K562 (cell line): ENCODE data around the gene PLPP7. TPM values are rescaled to one million over a fixed set of nuclear protein-coding genes. Genes with fewer than 3 reads are reported as not detected.

Experiments
- FOXA3 ChIP-seq, 2 experiments: fragments of 450-650 bp in 1 of 2; sonication (generic) in 1 of 2; formaldehyde crosslinking; IDR thresholded peaks in 1 of 2; conservative IDR thresholded peaks in 1 of 2; 2 replicates each; pipeline versions ENCODE4 v1.4.0 to v1.8.0; 2020 to 2022; ENCODE audit warnings: mild to moderate bottlenecking in 2 of 2, missing genetic modification reagents in 1 of 2
- MCM2 ChIP-seq: fragments of 450-650 bp; IDR thresholded peaks from 2 replicates; pipeline ENCODE4 v1.6.1; 2017; ENCODE audit warnings: low read depth, mild to moderate bottlenecking
- NFIC ChIP-seq: fragments of 450-650 bp; IDR thresholded peaks from 2 replicates; pipeline ENCODE4 v1.6.1; 2017; ENCODE audit warnings: mild to moderate bottlenecking, inconsistent platforms
- PTBP1 ChIP-seq: fragments of 200-400 bp; formaldehyde crosslinking; IDR thresholded peaks from 2 replicates; pipeline ENCODE4 v1.6.1; 2017; ENCODE audit warnings: low read depth, low read length
- RCOR1 ChIP-seq, 2 experiments: IDR thresholded peaks; 2 replicates each; pipeline ENCODE4 v1.6.1; 2012; ENCODE audit warnings: low read depth in 2 of 2, low read length in 2 of 2, borderline replicate concordance in 1 of 2, improper control_type of control experiment in 1 of 2
- SOX6 ChIP-seq: fragments of 450-650 bp; IDR thresholded peaks from 2 replicates; pipeline ENCODE4 v1.6.1; 2014; ENCODE audit warnings: mild to moderate bottlenecking
- STAT5B ChIP-seq: fragments of 250-450 bp; sonication (Bioruptor Pico); IDR thresholded peaks from 2 replicates; pipeline ENCODE4 v1.8.0; 2021; ENCODE audit warnings: mild to moderate bottlenecking, inconsistent platforms
- ZNF589 ChIP-seq: fragments of 200-800 bp; sonication (Bioruptor generic); IDR thresholded peaks from 2 replicates; pipeline ENCODE4 v1.6.1; 2016; ENCODE audit warnings: low read depth, missing genetic modification characterization, missing compliant biosample characterization
- ZNF668 ChIP-seq: fragments of 250-450 bp; sonication (Bioruptor Pico); IDR thresholded peaks from 2 replicates; pipeline ENCODE4 v1.8.0; 2022; ENCODE audit warnings: mild to moderate bottlenecking, inconsistent platforms
- ZNF707 ChIP-seq: fragments of 250-450 bp; sonication (Bioruptor Pico); conservative IDR thresholded peaks from 2 replicates; pipeline ENCODE4 v1.8.0; 2022; ENCODE audit warnings: inconsistent platforms, mild to moderate bottlenecking, moderate library complexity
- polyA plus RNA-seq, 8 experiments: library from polyadenylated mRNA; depleted of rRNA in 4 of 8; stranded (reverse) in 5 of 8; unstranded in 3 of 8; fragments of >200 nt; fragmentation: Nextera tagmentation in 2 of 8; fragmentation: Illumina TruSeq in 1 of 8; extraction: Ambion mirVana in 2 of 8; extraction: Trizol in 1 of 8; gene quantifications; 2 replicates each; pipeline versions ENCODE4 v1.2.1 to v1.2.3, GENCODE V29; 2011 to 2014; ENCODE audit warnings: inconsistent platforms in 1 of 8, missing spikeins in 1 of 8
- total RNA-seq, 7 experiments: library from RNA; depleted of rRNA in 6 of 7; stranded (reverse); fragments of >200 nt in 6 of 7; fragmentation: Illumina TruSeq in 2 of 7; extraction: Trizol in 2 of 7; gene quantifications; 2 replicates each; pipeline versions ENCODE4 v1.2.1 to v1.2.3, GENCODE V29; 2011 to 2021; ENCODE audit warnings: low replicate concordance in 1 of 7
- TF ChIP-seq, protein P1 (sequence below): fragments of 200-600 bp; sonication (generic); IDR thresholded peaks from one replicate; pipeline ENCODE4 v1.6.1; 2012; ENCODE audit warnings: mild to moderate bottlenecking, low read depth, low read length, inconsistent platforms

Gene PLPP7
- total and polyA plus RNA-seq, 9 of the 15 experiments (the other 6 are each of a cell fraction or from before 2014, with no cell fraction given): 0.09 to 0.93 (median 0.18) TPM; not detected in 4

DNA sequence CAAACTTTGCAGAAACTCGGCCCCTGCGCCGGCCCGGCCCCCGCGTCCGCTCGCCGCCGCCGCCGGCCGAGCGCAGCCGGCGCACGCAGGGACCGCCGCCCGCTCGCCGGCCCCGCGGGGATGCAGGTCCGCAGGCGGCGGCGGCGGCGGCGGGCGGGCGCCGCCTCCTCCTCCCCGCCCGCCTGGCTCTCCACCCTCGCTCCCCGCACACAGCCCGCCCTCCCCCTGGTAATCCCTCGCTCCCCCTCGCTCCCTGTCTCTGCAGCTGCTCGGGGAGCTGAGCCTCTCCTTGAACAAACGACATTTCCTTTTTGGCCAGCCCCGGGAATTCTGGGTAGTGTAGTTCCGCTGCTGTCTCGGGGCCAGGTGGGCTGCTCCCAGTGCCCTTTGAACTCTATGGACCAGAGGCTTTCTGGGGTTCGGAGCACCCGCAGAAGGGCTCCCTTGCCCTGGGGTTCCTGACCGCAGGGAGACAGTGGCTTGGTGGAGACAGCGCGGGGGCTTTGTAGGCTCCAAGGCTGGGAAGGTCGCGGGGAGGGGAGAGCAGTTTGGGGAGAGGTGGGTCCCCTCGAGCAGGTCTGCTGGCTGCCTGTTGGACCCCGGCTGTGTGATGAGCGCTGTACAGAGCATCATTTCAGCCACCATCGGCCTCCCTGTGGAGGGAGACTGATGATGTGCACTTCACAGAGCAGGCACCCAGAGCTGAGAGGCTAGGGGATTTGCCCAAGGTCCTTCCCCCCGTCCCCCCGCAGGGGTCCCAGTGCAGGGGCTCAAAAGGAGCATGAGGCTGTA lies 11.4 kb upstream of the PLPP7 start (continued):
- TF ChIP-seq, protein P1, sequence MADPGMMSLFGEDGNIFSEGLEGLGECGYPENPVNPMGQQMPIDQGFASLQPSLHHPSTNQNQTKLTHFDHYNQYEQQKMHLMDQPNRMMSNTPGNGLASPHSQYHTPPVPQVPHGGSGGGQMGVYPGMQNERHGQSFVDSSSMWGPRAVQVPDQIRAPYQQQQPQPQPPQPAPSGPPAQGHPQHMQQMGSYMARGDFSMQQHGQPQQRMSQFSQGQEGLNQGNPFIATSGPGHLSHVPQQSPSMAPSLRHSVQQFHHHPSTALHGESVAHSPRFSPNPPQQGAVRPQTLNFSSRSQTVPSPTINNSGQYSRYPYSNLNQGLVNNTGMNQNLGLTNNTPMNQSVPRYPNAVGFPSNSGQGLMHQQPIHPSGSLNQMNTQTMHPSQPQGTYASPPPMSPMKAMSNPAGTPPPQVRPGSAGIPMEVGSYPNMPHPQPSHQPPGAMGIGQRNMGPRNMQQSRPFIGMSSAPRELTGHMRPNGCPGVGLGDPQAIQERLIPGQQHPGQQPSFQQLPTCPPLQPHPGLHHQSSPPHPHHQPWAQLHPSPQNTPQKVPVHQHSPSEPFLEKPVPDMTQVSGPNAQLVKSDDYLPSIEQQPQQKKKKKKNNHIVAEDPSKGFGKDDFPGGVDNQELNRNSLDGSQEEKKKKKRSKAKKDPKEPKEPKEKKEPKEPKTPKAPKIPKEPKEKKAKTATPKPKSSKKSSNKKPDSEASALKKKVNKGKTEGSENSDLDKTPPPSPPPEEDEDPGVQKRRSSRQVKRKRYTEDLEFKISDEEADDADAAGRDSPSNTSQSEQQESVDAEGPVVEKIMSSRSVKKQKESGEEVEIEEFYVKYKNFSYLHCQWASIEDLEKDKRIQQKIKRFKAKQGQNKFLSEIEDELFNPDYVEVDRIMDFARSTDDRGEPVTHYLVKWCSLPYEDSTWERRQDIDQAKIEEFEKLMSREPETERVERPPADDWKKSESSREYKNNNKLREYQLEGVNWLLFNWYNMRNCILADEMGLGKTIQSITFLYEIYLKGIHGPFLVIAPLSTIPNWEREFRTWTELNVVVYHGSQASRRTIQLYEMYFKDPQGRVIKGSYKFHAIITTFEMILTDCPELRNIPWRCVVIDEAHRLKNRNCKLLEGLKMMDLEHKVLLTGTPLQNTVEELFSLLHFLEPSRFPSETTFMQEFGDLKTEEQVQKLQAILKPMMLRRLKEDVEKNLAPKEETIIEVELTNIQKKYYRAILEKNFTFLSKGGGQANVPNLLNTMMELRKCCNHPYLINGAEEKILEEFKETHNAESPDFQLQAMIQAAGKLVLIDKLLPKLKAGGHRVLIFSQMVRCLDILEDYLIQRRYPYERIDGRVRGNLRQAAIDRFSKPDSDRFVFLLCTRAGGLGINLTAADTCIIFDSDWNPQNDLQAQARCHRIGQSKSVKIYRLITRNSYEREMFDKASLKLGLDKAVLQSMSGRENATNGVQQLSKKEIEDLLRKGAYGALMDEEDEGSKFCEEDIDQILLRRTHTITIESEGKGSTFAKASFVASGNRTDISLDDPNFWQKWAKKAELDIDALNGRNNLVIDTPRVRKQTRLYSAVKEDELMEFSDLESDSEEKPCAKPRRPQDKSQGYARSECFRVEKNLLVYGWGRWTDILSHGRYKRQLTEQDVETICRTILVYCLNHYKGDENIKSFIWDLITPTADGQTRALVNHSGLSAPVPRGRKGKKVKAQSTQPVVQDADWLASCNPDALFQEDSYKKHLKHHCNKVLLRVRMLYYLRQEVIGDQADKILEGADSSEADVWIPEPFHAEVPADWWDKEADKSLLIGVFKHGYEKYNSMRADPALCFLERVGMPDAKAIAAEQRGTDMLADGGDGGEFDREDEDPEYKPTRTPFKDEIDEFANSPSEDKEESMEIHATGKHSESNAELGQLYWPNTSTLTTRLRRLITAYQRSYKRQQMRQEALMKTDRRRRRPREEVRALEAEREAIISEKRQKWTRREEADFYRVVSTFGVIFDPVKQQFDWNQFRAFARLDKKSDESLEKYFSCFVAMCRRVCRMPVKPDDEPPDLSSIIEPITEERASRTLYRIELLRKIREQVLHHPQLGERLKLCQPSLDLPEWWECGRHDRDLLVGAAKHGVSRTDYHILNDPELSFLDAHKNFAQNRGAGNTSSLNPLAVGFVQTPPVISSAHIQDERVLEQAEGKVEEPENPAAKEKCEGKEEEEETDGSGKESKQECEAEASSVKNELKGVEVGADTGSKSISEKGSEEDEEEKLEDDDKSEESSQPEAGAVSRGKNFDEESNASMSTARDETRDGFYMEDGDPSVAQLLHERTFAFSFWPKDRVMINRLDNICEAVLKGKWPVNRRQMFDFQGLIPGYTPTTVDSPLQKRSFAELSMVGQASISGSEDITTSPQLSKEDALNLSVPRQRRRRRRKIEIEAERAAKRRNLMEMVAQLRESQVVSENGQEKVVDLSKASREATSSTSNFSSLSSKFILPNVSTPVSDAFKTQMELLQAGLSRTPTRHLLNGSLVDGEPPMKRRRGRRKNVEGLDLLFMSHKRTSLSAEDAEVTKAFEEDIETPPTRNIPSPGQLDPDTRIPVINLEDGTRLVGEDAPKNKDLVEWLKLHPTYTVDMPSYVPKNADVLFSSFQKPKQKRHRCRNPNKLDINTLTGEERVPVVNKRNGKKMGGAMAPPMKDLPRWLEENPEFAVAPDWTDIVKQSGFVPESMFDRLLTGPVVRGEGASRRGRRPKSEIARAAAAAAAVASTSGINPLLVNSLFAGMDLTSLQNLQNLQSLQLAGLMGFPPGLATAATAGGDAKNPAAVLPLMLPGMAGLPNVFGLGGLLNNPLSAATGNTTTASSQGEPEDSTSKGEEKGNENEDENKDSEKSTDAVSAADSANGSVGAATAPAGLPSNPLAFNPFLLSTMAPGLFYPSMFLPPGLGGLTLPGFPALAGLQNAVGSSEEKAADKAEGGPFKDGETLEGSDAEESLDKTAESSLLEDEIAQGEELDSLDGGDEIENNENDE: no peak
- no peak for TF ChIP-seq FOXA3 (CRISPR knock-in tag; conservative IDR thresholded peaks at IDR 0.05 in 1 of 2, IDR thresholded peaks at IDR 0.05 in 1 of 2)
- TF ChIP-seq NFIC: no peak
- no peak for TF ChIP-seq ZNF707 (CRISPR knock-in tag)
- no peak for TF ChIP-seq ZNF668 (CRISPR knock-in tag)
- peak in 1 of 2 experiments; percentile 73; a peak in 2 of 4 replicates for TF ChIP-seq RCOR1 (IDR thresholded peaks at IDR 0.05; ENCODE audit: borderline replicate concordance in 1 of 2, low read depth in 2 of 2, low read length in 2 of 2)
- no peak for TF ChIP-seq STAT5B (CRISPR knock-in tag)
- no peak for TF ChIP-seq SOX6
- no peak for TF ChIP-seq ZNF589
- no peak for TF ChIP-seq PTBP1
- no peak for TF ChIP-seq MCM2
